Measurements from ENCODE around the gene C9. TPM values are rescaled to one million over a fixed set of nuclear protein-coding genes. Genes with fewer than 3 reads are reported as not detected.
A peak's percentile ranks its signal among the peaks of the same experiment; 100 is the strongest.

Gene C9
- total and polyA plus RNA-seq, 11 donors: 0.04 to 0.29 TPM; not detected in 9

- TF ChIP-seq CTCF (IDR thresholded peaks at IDR 0.05): no peak
- no peak for TF ChIP-seq POLR2A (IDR thresholded peaks at IDR 0.05)
- ATAC-seq (no peak), DNase-seq (no peak)
- H3K9me3 ChIP-seq: no peaks in the 10 kb centered on the region
- H3K4me3 ChIP-seq: no peak overlapping the region
- H3K27me3 ChIP-seq: no peaks in the 10 kb centered on the region
- peaks cover 0 to 88% (median 67%) of the 10 kb centered on the region in 9 donors for H3K36me3 ChIP-seq
- H3K27ac ChIP-seq: no peak overlapping the region
- no peaks in the 10 kb centered on the region for H3K4me1 ChIP-seq
- WGBS, 4 donors: 84 to 92% (median 88%) methylated on average over 2 of the region's 2 CpGs
- intact Hi-C loops (cut with DNase I): loop anchor here in 4 of 10 donors (2.0 to 10.0 kb wide), 2 partner anchors 159 to 195 kb away; partner anchors contain the start of gene FYB1 (in 3 of the 4)
These were observed 9.5 kb upstream of the C9 start for GRCh38 chr5:39373791-39374190.

GRCh38 chr5:39371367-39371635 lies 7.0 kb upstream of the C9 start:
- WGBS, 4 donors: 41 to 58% (median 48%) methylated on average over 3 of the region's 3 CpGs
- Histone ChIP-seq H3K4me1 (no peaks in the 10 kb centered on the region), H3K27me3 (no peaks in the 10 kb centered on the region), H3K27ac (no peak overlapping the region), H3K9me3 (no peaks in the 10 kb centered on the region), H3K36me3 (peaks cover 0 to 64% (median 47%) of the 10 kb centered on the region in 9 donors), H3K4me3 (no peak overlapping the region)
- intact Hi-C loops (cut with DNase I): loop anchor here in 3 of 10 donors (10.0 kb wide), 1 partner anchor 156 kb away; the partner anchor contains the start of gene FYB1 (in 3 of the 3)
- DNase-seq (no peak), ATAC-seq (no peak)
- TF ChIP-seq POLR2A (IDR thresholded peaks at IDR 0.05): no peak
- no peak for TF ChIP-seq CTCF (IDR thresholded peaks at IDR 0.05)

GRCh38 chr5:39370555-39371366 lies 6.5 kb upstream of the C9 start:
- ATAC-seq (peak in 1 of 4 donors; percentile 22), DNase-seq (no peak)
- TF ChIP-seq CTCF (IDR thresholded peaks at IDR 0.05) (no peak), POLR2A (IDR thresholded peaks at IDR 0.05) (no peak)
- H3K4me3 ChIP-seq: no peak overlapping the region
- no peaks in the 10 kb centered on the region for H3K4me1 ChIP-seq
- peaks cover 0 to 58% (median 43%) of the 10 kb centered on the region in 9 donors for H3K36me3 ChIP-seq
- H3K27me3 ChIP-seq: no peaks in the 10 kb centered on the region
- WGBS, 4 donors: 58 to 67% (median 64%) methylated on average over 10 of the region's 10 CpGs
- intact Hi-C loops (cut with DNase I): loop anchor here in 3 of 10 donors (10.0 kb wide), 1 partner anchor 156 kb away; the partner anchor contains the start of gene FYB1 (in 3 of the 3)
- H3K27ac ChIP-seq: no peak overlapping the region
- H3K9me3 ChIP-seq: no peaks in the 10 kb centered on the region

GRCh38 chr5:39369123-39369815 lies 5.0 kb upstream of the C9 start:
- peaks cover 0 to 43% (median 28%) of the 10 kb centered on the region in 9 donors for H3K36me3 ChIP-seq
- no peaks in the 10 kb centered on the region for H3K27me3 ChIP-seq
- no peak overlapping the region for H3K27ac ChIP-seq
- DNase-seq (no peak), ATAC-seq (no peak)
- no peak overlapping the region for H3K4me3 ChIP-seq
- TF ChIP-seq CTCF (IDR thresholded peaks at IDR 0.05) (no peak), POLR2A (IDR thresholded peaks at IDR 0.05) (no peak)
- H3K4me1 ChIP-seq: no peaks in the 10 kb centered on the region
- intact Hi-C loops (cut with DNase I): no loop called here
- 82 to 94% (median 89%) methylated on average over 5 of the region's 5 CpGs for WGBS, 4 donors
- no peaks in the 10 kb centered on the region for H3K9me3 ChIP-seq

Measured in heart left ventricle (tissue), 16 donors.